Smooth muscle cell (in vitro differentiated cells): ENCODE measurements around the gene PLEKHG2. TPM values are rescaled to one million over a fixed set of nuclear protein-coding genes. Genes with fewer than 3 reads are reported as not detected.

ENCODE experiments used
- DNase-seq: peaks from one replicate; lab custom pipeline; 2025; ENCODE audit not compliant: unreplicated experiment; lab: John Stamatoyannopoulos, UW
- H2AFZ ChIP-seq: fragments of 200-600 bp; sonication (generic); 2 replicates; pipeline ENCODE4 v1.6.0; 2016; ENCODE audit warnings: antibody characterized with exemption, low read depth, mild to moderate bottlenecking
- H3F3A ChIP-seq: fragments of 200-600 bp; sonication (generic); 2 replicates; pipeline ENCODE4 v1.6.0; 2017; ENCODE audit warnings: antibody characterized with exemption, low read depth
- H3K27ac ChIP-seq: fragments of 200-600 bp; sonication (generic); 2 replicates; pipeline ENCODE4 v1.5.1; 2016; ENCODE audit warnings: low read depth, mild to moderate bottlenecking
- H3K27me3 ChIP-seq: fragments of 200-600 bp; sonication (generic); 2 replicates; pipeline ENCODE4 v1.6.1; 2016; ENCODE audit warnings: low read depth, mild to moderate bottlenecking
- H3K36me3 ChIP-seq: fragments of 200-600 bp; sonication (generic); 2 replicates; pipeline ENCODE4 v1.5.1; 2016; ENCODE audit warnings: low read depth
- H3K4me1 ChIP-seq: fragments of 200-600 bp; sonication (generic); 2 replicates; pipeline ENCODE4 v1.5.1; 2016; ENCODE audit warnings: low read depth
- H3K4me2 ChIP-seq: fragments of 200-600 bp; sonication (generic); 2 replicates; pipeline ENCODE4 v1.6.0; 2016; ENCODE audit warnings: mild to moderate bottlenecking
- H3K4me3 ChIP-seq: fragments of 200-600 bp; sonication (generic); 2 replicates; pipeline ENCODE4 v1.5.1; 2016; ENCODE audit warnings: mild to moderate bottlenecking
- H3K79me2 ChIP-seq: fragments of 200-600 bp; sonication (generic); 2 replicates; pipeline ENCODE4 v1.6.0; 2016; ENCODE audit warnings: low read depth, mild to moderate bottlenecking
- H3K9ac ChIP-seq: fragments of 200-600 bp; sonication (generic); 2 replicates; pipeline ENCODE4 v1.6.0; 2016; ENCODE audit warnings: low read depth
- H3K9me3 ChIP-seq: fragments of 200-600 bp; sonication (generic); replicated peaks from 2 replicates; pipeline ENCODE4 v1.5.1; 2016; ENCODE audit warnings: low read depth
- H4K20me1 ChIP-seq: fragments of 200-600 bp; sonication (generic); 2 replicates; pipeline ENCODE4 v1.6.0; 2016; ENCODE audit warnings: low read depth
- WGBS: methylation state at CpG from one replicate; pipeline ENCODE4 v1.1.7; 2016; ENCODE audit warnings: low lambda C conversion rate; 5-methylcytosine and 5-hydroxymethylcytosine counted together
- polyA plus RNA-seq: library from polyadenylated mRNA; unstranded; fragments of >200 nt; fragmentation: Nextera tagmentation; extraction: Ambion mirVana; gene quantifications from 2 replicates; pipeline ENCODE4 v1.2.1, GENCODE V29; 2016
- total RNA-seq: library from RNA; depleted of rRNA; stranded (reverse); fragments of >200 nt; gene quantifications from 2 replicates; pipeline ENCODE4 v1.2.3, GENCODE V29; 2014
- TF ChIP-seq, protein P1 (sequence below): fragments of 200-600 bp; sonication (generic); IDR thresholded peaks from 2 replicates; pipeline ENCODE4 v1.5.1; 2017; ENCODE audit warnings: borderline replicate concordance, mild to moderate bottlenecking, antibody characterized with exemption; ENCODE audit not compliant: insufficient read depth, poor library complexity, severe bottlenecking

The PLEKHG2 gene
- total and polyA plus RNA-seq, 2 experiments from 2014 or later, result 33.0 to 42.2 TPM

DNA sequence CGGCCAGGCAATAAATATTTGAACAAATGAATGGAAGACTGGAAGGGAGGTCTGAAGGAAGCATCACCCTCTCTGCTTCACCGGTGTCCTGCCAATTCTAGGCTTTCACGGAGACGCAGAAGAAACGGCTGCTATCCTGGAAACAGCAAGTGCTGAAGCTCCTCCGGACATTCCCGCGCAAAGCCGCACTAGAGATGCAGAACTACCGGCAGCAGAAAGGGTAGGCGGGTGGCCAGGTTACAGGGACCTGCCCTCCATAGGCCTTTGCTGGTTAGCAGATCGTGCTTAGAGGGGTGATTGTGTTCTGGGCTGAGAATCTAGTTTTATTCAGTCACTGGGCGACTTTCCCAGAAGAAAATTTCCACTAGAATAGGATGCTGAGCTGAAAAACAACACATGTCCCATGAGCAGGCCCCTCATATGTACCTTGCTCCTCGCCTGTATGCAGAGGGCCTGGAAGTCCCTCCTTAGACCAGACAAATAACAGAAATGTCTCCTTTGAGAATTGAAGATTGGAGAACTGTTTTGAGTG lies 32.5 kb upstream of the PLEKHG2 start:
- DNase-seq, result no peak
- Histone ChIP-seq H3F3A (no peaks in the 10 kb centered on the region), H2AFZ (no peak overlapping the region), H3K79me2 (no peaks in the 10 kb centered on the region), H3K27me3 (no peaks in the 10 kb centered on the region), H4K20me1 (no peaks in the 10 kb centered on the region), H3K4me1 (no peaks in the 10 kb centered on the region), H3K36me3 (peaks cover 6% of the 10 kb centered on the region), H3K9ac (no peak overlapping the region), H3K27ac (no peak overlapping the region), H3K4me2 (no peak overlapping the region), H3K9me3 (no peaks in the 10 kb centered on the region), H3K4me3 (no peak overlapping the region)
- WGBS, result 97% methylated on average over 14 of the region's 14 CpGs
- TF ChIP-seq, protein P1, sequence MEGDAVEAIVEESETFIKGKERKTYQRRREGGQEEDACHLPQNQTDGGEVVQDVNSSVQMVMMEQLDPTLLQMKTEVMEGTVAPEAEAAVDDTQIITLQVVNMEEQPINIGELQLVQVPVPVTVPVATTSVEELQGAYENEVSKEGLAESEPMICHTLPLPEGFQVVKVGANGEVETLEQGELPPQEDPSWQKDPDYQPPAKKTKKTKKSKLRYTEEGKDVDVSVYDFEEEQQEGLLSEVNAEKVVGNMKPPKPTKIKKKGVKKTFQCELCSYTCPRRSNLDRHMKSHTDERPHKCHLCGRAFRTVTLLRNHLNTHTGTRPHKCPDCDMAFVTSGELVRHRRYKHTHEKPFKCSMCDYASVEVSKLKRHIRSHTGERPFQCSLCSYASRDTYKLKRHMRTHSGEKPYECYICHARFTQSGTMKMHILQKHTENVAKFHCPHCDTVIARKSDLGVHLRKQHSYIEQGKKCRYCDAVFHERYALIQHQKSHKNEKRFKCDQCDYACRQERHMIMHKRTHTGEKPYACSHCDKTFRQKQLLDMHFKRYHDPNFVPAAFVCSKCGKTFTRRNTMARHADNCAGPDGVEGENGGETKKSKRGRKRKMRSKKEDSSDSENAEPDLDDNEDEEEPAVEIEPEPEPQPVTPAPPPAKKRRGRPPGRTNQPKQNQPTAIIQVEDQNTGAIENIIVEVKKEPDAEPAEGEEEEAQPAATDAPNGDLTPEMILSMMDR, result no peak

DNA sequence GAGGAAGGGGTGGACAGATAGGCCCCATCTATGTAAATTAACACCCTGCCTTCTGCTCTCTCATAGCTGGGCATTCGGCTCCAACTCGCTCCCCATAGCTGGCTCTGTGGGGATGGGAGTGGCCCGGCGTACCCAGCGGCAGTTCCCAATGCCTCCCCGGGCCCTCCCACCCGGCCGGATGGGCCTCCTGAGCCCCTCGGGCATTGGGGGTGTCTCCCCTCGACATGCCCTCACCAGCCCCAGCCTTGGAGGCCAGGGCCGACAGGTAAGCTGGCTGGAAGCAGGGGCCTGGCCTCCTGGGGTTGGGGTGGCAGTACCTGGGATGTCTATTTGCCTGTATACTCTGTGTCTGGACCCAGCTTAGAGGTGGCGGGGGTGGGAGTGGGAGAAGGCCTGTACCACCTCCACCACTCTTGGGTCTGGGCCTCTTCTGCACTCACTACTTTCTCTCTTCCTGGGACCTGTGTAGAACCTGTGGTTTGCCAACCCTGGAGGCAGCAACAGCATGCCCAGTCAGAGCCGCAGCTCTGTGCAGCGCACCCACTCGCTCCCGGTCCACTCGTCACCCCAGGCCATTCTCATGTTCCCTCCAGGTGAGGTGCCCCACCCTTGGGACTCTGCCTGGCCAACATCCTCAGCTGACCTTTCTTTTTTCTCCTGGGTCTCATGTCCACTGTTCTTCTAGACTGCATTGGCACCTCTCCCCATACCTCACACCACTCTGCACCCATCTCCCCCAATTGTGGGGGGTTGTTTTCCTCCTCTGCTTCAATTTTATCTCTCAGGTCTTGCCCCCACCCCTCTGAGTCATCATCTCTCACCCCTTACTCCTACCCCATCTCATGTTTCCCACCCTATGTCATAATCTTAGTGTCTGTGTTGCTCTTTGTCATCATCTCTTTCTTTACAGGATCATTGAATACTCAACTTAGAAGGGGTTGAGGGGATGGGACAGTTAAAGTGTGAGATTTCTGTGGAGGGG lies 31.7 kb upstream of the PLEKHG2 start:
- WGBS, result 96% methylated on average over 17 of the region's 17 CpGs
- Histone ChIP-seq H4K20me1 (no peaks in the 10 kb centered on the region), H3K9ac (no peak overlapping the region), H2AFZ (no peak overlapping the region), H3K27me3 (no peaks in the 10 kb centered on the region), H3K4me1 (no peaks in the 10 kb centered on the region), H3K27ac (no peak overlapping the region), H3K36me3 (peaks cover 6% of the 10 kb centered on the region), H3K4me2 (no peak overlapping the region), H3K79me2 (no peaks in the 10 kb centered on the region), H3K9me3 (no peaks in the 10 kb centered on the region), H3F3A (no peaks in the 10 kb centered on the region), H3K4me3 (no peak overlapping the region)
- no peak for DNase-seq
- TF ChIP-seq, protein P1, result no peak

DNA sequence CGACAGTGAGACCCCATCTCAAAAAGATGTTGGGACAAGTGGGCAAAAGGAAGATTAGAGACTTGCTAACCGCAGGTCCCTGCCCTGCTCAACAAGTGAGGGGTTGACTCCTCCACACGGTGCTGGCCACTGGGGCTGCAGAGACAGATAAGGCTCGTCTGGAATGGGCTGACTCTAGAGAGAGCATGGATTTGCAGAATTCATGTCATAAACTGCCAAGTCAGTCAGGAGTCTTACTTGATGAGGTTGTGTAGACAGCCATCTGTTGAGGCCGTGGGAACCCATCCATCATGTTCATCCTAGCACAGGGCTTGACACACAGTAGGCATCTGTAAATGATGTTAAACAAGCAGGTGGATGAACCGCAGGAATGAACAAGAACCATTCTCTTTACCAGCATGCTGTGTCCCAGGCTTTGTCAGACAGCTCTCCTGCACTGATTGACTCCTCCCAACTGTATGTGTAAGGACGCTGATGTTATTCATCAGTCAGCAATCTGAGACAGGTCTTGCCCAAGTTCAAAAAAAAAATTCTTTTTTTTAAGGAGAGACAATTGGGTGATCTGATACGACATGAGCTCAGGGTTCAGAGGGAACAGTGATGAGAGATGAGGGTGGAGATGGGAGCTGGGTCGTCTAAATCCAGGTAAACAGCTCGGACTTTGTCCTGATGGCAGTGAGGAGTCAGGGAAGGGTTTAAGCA lies 30.4 kb upstream of the PLEKHG2 start:
- Histone ChIP-seq H3K9ac (no peak overlapping the region), H3K4me1 (no peaks in the 10 kb centered on the region), H3K27me3 (no peaks in the 10 kb centered on the region), H3K4me3 (no peak overlapping the region), H3K27ac (no peak overlapping the region), H4K20me1 (no peaks in the 10 kb centered on the region), H3K9me3 (no peaks in the 10 kb centered on the region), H3K4me2 (no peak overlapping the region), H3K79me2 (no peaks in the 10 kb centered on the region), H3F3A (peaks cover 5% of the 10 kb centered on the region), H3K36me3 (peaks cover 3% of the 10 kb centered on the region), H2AFZ (no peak overlapping the region)
- TF ChIP-seq, protein P1, result no peak
- 90% methylated on average over 10 of the region's 10 CpGs for WGBS
- DNase-seq, result no peak
